Breast epithelium (tissue), 4 donors: ENCODE results near the gene ILDR2. TPM values are rescaled to one million over a fixed set of nuclear protein-coding genes. Genes with fewer than 3 reads are reported as not detected.

Experiments
- DNase-seq, 2 donors: peaks; one replicate each; pipeline ENCODE4 v3.0.0-alpha.2; 2019; ENCODE audit warnings: low spot score in 2 of 2
- H3K27ac ChIP-seq, 2 donors: fragments of 200-600 bp; sonication (generic) in 1 of 2; one replicate each; pipeline ENCODE4 v1.5.1; 2016 to 2019; ENCODE audit warnings: mild to moderate bottlenecking in 1 of 2
- H3K27me3 ChIP-seq, 2 donors: fragments of 200-600 bp; sonication (generic) in 1 of 2; one replicate each; pipeline versions ENCODE4 v1.5.1 to v1.6.0; 2017 to 2019; ENCODE audit warnings: control low read depth in 1 of 2, mild to moderate bottlenecking in 1 of 2
- H3K36me3 ChIP-seq: fragments of 200-600 bp; one replicate; pipeline ENCODE4 v1.5.1; 2019
- H3K4me1 ChIP-seq, 2 donors: fragments of 200-600 bp; sonication (generic); one replicate each; pipeline ENCODE4 v1.5.1; 2016 to 2019; ENCODE audit warnings: control low read depth in 1 of 2
- H3K4me3 ChIP-seq, 3 donors: fragments of 200-600 bp; sonication (generic); 1 replicate in 2 of 3; 2 replicates in 1 of 3; pipeline ENCODE4 v1.5.1; 2016 to 2019; ENCODE audit warnings: mild to moderate bottlenecking in 3 of 3, moderate library complexity in 2 of 3
- H3K9me3 ChIP-seq, 2 donors: fragments of 200-600 bp; sonication (generic) in 1 of 2; one replicate each; pipeline ENCODE4 v1.5.1; 2016 to 2019; ENCODE audit warnings: control low read depth in 1 of 2
- POLR2A ChIP-seq: fragments of 450-650 bp; IDR thresholded peaks from one replicate; pipeline ENCODE4 v1.6.1; 2016; ENCODE audit warnings: antibody characterized with exemption, mild to moderate bottlenecking, moderate library complexity
- POLR2AphosphoS5 ChIP-seq, 3 donors: sonication (generic); formaldehyde crosslinking; IDR thresholded peaks; one replicate each; pipeline ENCODE4 v1.6.1; 2017; ENCODE audit warnings: antibody characterized with exemption in 3 of 3
- intact Hi-C: fragments of 100-400 bp; cut with DNase I; formaldehyde crosslinking; loops from one replicate; pipeline ENCODE4 v1.15.1; 2023; ENCODE audit warnings: low total_unique reads
- total RNA-seq, 3 donors: library from RNA; depleted of rRNA; stranded (reverse); fragments of >200 nt; gene quantifications; one replicate each; pipeline ENCODE4 v1.1.0, GENCODE V29; 2016
- TF ChIP-seq, protein P1 (sequence below), 3 donors: fragments of 450-650 bp; IDR thresholded peaks; one replicate each; pipeline ENCODE4 v1.5.1; 2016 to 2017; ENCODE audit warnings: antibody characterized with exemption in 3 of 3, mild to moderate bottlenecking in 3 of 3, moderate library complexity in 3 of 3

ILDR2 gene
- total RNA-seq, 3 donors from 2014 or later, result 1.9 TPM; not detected in 2

DNA sequence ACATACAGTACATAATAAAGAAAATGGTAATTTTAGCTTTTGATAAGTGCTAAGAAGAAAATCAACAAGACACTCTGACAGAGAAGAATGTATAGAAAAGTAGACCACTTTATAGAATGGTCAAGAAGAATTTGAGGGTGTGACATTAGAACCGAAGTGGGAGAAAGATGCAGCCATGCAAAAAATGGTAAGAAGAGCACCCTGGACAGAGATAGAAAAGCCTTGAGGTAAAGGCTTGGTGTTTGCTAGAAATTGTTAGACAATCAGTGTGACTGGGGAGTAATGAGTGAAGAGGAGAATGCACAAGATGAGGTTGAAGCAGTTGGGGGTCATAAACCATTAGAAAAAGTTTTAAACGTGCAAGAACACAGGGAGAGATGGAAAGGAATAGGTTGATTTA, 37.2 kb upstream of the ILDR2 start:
- no peak for TF ChIP-seq POLR2A
- TF ChIP-seq POLR2AphosphoS5 (IDR thresholded peaks at IDR 0.05), result no peak
- TF ChIP-seq, protein P1, sequence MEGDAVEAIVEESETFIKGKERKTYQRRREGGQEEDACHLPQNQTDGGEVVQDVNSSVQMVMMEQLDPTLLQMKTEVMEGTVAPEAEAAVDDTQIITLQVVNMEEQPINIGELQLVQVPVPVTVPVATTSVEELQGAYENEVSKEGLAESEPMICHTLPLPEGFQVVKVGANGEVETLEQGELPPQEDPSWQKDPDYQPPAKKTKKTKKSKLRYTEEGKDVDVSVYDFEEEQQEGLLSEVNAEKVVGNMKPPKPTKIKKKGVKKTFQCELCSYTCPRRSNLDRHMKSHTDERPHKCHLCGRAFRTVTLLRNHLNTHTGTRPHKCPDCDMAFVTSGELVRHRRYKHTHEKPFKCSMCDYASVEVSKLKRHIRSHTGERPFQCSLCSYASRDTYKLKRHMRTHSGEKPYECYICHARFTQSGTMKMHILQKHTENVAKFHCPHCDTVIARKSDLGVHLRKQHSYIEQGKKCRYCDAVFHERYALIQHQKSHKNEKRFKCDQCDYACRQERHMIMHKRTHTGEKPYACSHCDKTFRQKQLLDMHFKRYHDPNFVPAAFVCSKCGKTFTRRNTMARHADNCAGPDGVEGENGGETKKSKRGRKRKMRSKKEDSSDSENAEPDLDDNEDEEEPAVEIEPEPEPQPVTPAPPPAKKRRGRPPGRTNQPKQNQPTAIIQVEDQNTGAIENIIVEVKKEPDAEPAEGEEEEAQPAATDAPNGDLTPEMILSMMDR (IDR thresholded peaks at IDR 0.05), result no peak
- no peaks in the 10 kb centered on the region for H3K4me1 ChIP-seq
- H3K9me3 ChIP-seq, result no peaks in the 10 kb centered on the region
- H3K27ac ChIP-seq, result no peak overlapping the region
- no peak overlapping the region for H3K4me3 ChIP-seq
- no peak for DNase-seq
- H3K27me3 ChIP-seq, result no peaks in the 10 kb centered on the region
- intact Hi-C loops, result no loop called here
- no peaks in the 10 kb centered on the region for H3K36me3 ChIP-seq

GRCh38 chr1:167011560-167012191, 36.3 kb upstream of the ILDR2 start:
- no peaks in the 10 kb centered on the region for H3K4me1 ChIP-seq
- intact Hi-C loops, result no loop called here
- H3K4me3 ChIP-seq, result no peak overlapping the region
- no peaks in the 10 kb centered on the region for H3K27me3 ChIP-seq
- no peak for DNase-seq
- H3K36me3 ChIP-seq, result no peaks in the 10 kb centered on the region
- H3K27ac ChIP-seq, result no peak overlapping the region
- H3K9me3 ChIP-seq, result no peaks in the 10 kb centered on the region
- TF ChIP-seq, protein P1 (IDR thresholded peaks at IDR 0.05), result no peak
- TF ChIP-seq POLR2AphosphoS5 (IDR thresholded peaks at IDR 0.05) (no peak), POLR2A (no peak)

DNA sequence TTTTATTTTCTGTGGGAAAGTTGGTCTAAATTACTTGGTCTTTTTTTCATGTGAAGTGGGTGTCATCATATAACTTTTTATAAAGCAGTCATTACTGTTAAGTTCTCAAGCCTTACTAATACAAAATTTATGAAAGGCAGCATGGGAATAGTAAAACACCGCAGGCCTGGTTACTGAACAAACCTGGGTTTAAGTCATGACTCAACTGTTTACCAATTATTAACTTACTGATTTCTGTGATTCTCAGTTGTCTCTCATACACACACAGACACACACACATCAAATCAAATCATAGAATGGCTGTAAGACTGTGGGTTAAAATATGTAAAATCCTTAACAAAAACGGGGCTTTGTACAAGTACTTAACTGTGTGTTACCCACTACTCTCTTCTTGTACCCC, 28.4 kb upstream of the ILDR2 start:
- Histone ChIP-seq H3K9me3 (peaks cover 0 to 11% of the 10 kb centered on the region in 2 donors), H3K36me3 (no peaks in the 10 kb centered on the region), H3K4me3 (no peak overlapping the region), H3K27me3 (no peaks in the 10 kb centered on the region), H3K4me1 (no peaks in the 10 kb centered on the region), H3K27ac (no peak overlapping the region)
- DNase-seq, result no peak
- intact Hi-C loops, result no loop called here
- TF ChIP-seq, protein P1 (IDR thresholded peaks at IDR 0.05), result no peak
- no peak for TF ChIP-seq POLR2A
- no peak for TF ChIP-seq POLR2AphosphoS5 (IDR thresholded peaks at IDR 0.05)

- H3K4me1 ChIP-seq, result no peaks in the 10 kb centered on the region
- H3K36me3 ChIP-seq, result no peaks in the 10 kb centered on the region
- no peak overlapping the region for H3K27ac ChIP-seq
- no peak overlapping the region for H3K4me3 ChIP-seq
- no peak for DNase-seq
- H3K9me3 ChIP-seq, result peaks cover 0 to 11% of the 10 kb centered on the region in 2 donors
- intact Hi-C loops, result no loop called here
- H3K27me3 ChIP-seq, result no peaks in the 10 kb centered on the region
- TF ChIP-seq, protein P1 (IDR thresholded peaks at IDR 0.05), result no peak
- TF ChIP-seq POLR2A (no peak), POLR2AphosphoS5 (IDR thresholded peaks at IDR 0.05) (no peak)
These were observed 27.0 kb upstream of the ILDR2 start for GRCh38 chr1:167002354-167002753.

- Histone ChIP-seq H3K27ac (no peak overlapping the region), H3K4me3 (no peak overlapping the region), H3K9me3 (peaks cover 0 to 11% of the 10 kb centered on the region in 2 donors), H3K27me3 (no peaks in the 10 kb centered on the region), H3K4me1 (no peaks in the 10 kb centered on the region), H3K36me3 (no peaks in the 10 kb centered on the region)
- TF ChIP-seq, protein P1 (IDR thresholded peaks at IDR 0.05), result no peak
- TF ChIP-seq POLR2AphosphoS5 (IDR thresholded peaks at IDR 0.05) (no peak), POLR2A (no peak)
- intact Hi-C loops, result no loop called here
- DNase-seq, result no peak
These were observed 25.2 kb upstream of the ILDR2 start for GRCh38 chr1:167000546-167000945.
